Keratinocyte (primary cell): ENCODE data around the gene KTN1. TPM values are rescaled to one million over a fixed set of nuclear protein-coding genes. Genes with fewer than 3 reads are reported as not detected.
A peak's percentile ranks its signal among the peaks of the same experiment; 100 is the strongest.

Experiments used
- DNase-seq: peaks from one replicate; pipeline ENCODE4 v3.0.0-alpha.2; 2011; ENCODE audit warnings: low read depth, missing footprints, low spot score
- FAIRE-seq: peaks from 2 replicates; lab custom pipeline; 2011; peaks lifted over from hg19 to GRCh38; lab: Jason Lieb, UNC
- H2AFZ ChIP-seq: 2 replicates; pipeline ENCODE4 v1.6.0; 2012; ENCODE audit warnings: low read length, control low read depth, inconsistent platforms; ENCODE audit not compliant: control insufficient read depth
- H3K27ac ChIP-seq: 2 replicates; pipeline ENCODE4 v1.5.1; 2011; ENCODE audit warnings: low read length; ENCODE audit not compliant: control insufficient read depth, insufficient read depth
- H3K27me3 ChIP-seq: 3 replicates; pipeline ENCODE4 v1.6.0; 2011; ENCODE audit warnings: low read length; ENCODE audit not compliant: control insufficient read depth, insufficient read depth; ENCODE audit errors: extremely low read depth
- H3K36me3 ChIP-seq, 2 experiments: 2 replicates in 1 of 2; 3 replicates in 1 of 2; pipeline ENCODE4 v1.5.1; 2011; ENCODE audit warnings: low read length in 2 of 2, mild to moderate bottlenecking in 1 of 2; ENCODE audit not compliant: control insufficient read depth in 2 of 2, insufficient read depth in 2 of 2; ENCODE audit errors: extremely low read depth in 1 of 2
- H3K4me1 ChIP-seq: 3 replicates; pipeline ENCODE4 v1.5.1; 2011; ENCODE audit warnings: low read length; ENCODE audit not compliant: control insufficient read depth, insufficient read depth; ENCODE audit errors: extremely low read depth
- H3K4me2 ChIP-seq: 3 replicates; pipeline ENCODE4 v1.6.0; 2011; ENCODE audit warnings: low read depth, low read length; ENCODE audit not compliant: control insufficient read depth, insufficient read depth; ENCODE audit errors: extremely low read depth
- H3K4me3 ChIP-seq, 3 experiments: fragments of 200-600 bp in 1 of 3; sonication (generic) in 1 of 3; 2 replicates in 2 of 3; 3 replicates in 1 of 3; pipeline ENCODE4 v1.5.1; 2011 to 2016; ENCODE audit warnings: low read length in 3 of 3, mild to moderate bottlenecking in 3 of 3, control low read depth in 2 of 3, inconsistent platforms in 1 of 3, low read depth in 1 of 3, mixed read lengths in 1 of 3, mixed run types in 1 of 3, moderate library complexity in 1 of 3; ENCODE audit not compliant: control insufficient read depth in 2 of 3, insufficient read depth in 2 of 3; ENCODE audit errors: extremely low read depth in 1 of 3
- H3K79me2 ChIP-seq: 2 replicates; pipeline ENCODE4 v1.6.0; 2012; ENCODE audit warnings: low read length; ENCODE audit not compliant: control insufficient read depth, insufficient read depth
- H3K9ac ChIP-seq: 3 replicates; pipeline ENCODE4 v1.6.0; 2011; ENCODE audit warnings: low read length; ENCODE audit not compliant: control insufficient read depth, insufficient read depth; ENCODE audit errors: extremely low read depth
- H3K9me1 ChIP-seq: 3 replicates; pipeline ENCODE4 v1.6.0; 2011; ENCODE audit warnings: low read length; ENCODE audit not compliant: control insufficient read depth, insufficient read depth; ENCODE audit errors: extremely low read depth
- H3K9me3 ChIP-seq: 2 replicates; pipeline ENCODE4 v1.5.1; 2012; ENCODE audit warnings: low read depth, low read length; ENCODE audit not compliant: control insufficient read depth
- H4K20me1 ChIP-seq: 3 replicates; pipeline ENCODE4 v1.6.0; 2011; ENCODE audit warnings: low read length; ENCODE audit not compliant: control insufficient read depth, insufficient read depth; ENCODE audit errors: extremely low read depth
- CTCF ChIP-seq, 3 experiments: IDR thresholded peaks in 1 of 3; conservative IDR thresholded peaks in 1 of 3; optimal IDR thresholded peaks in 1 of 3; 2 replicates in 2 of 3; 3 replicates in 1 of 3; pipeline versions ENCODE3 to v1.5.1; 2011; ENCODE audit warnings: low read length in 3 of 3, mild to moderate bottlenecking in 3 of 3, moderate library complexity in 2 of 3, control low read depth in 1 of 3, inconsistent platforms in 1 of 3; ENCODE audit not compliant: insufficient read depth in 2 of 3; ENCODE audit errors: extremely low read depth in 1 of 3
- EZH2 ChIP-seq: IDR thresholded peaks from one replicate; pipeline ENCODE4 v1.6.1; 2012; ENCODE audit warnings: inconsistent platforms, mild to moderate bottlenecking, low read length, moderate library complexity
- dilution Hi-C: fragments of 300-500 bp; cut with MboI; formaldehyde crosslinking; loops from one replicate; pipeline ENCODE4 v1.7.0; 2020; ENCODE audit warnings: low sequenced_read_pairs; ENCODE audit not compliant: extremely low pct_ligation_motif_present
- polyA plus RNA-seq, 5 experiments: library from polyadenylated mRNA; depleted of rRNA in 3 of 5; stranded (reverse) in 3 of 5; stranded (forward) in 1 of 5; unstranded in 1 of 5; fragments of >200 nt; gene quantifications; 1 replicate in 1 of 5; 2 replicates in 3 of 5; 3 replicates in 1 of 5; pipeline versions ENCODE4 v1.2.1 to v1.2.3, GENCODE V29; 2011 to 2012; ENCODE audit warnings: missing spikeins in 2 of 5, low read depth in 1 of 5, low replicate concordance in 1 of 5

The KTN1 gene
- polyA plus RNA-seq, 1 donor (not counting 4 experiments of a cell fraction or from before 2014, with no cell fraction given): 121 TPM

- dilution Hi-C loops: no loop called here
Observed at GRCh38 chr14:55582746-55583145, 2.7 kb downstream of the KTN1 start.

GRCh38 chr14:55583942-55584468 is 4.0 kb downstream of the KTN1 start:
- Histone ChIP-seq H3K27ac (no peak overlapping the region), H4K20me1 (peaks cover 12% of the 10 kb centered on the region), H3K9ac (no peak overlapping the region), H3K9me3 (no peaks in the 10 kb centered on the region), H3K4me2 (peak overlapping the region; percentile 96), H3K9me1 (peaks cover 4% of the 10 kb centered on the region), H3K4me3 (no peak overlapping the region), H3K79me2 (peaks cover 86% of the 10 kb centered on the region), H2AFZ (no peak overlapping the region), H3K27me3 (no peaks in the 10 kb centered on the region), H3K36me3 (no peaks in the 10 kb centered on the region), H3K4me1 (peaks cover 54% of the 10 kb centered on the region)
- DNase-seq: no peak
- dilution Hi-C loops: no loop called here
- no peak for TF ChIP-seq EZH2
- TF ChIP-seq CTCF (optimal IDR thresholded peaks at IDR 0.05 in 1 of 3, IDR thresholded peaks at IDR 0.05 in 1 of 3, conservative IDR thresholded peaks at IDR 0.05 in 1 of 3; ENCODE audit: extremely low read depth in 1 of 3, insufficient read depth in 2 of 3, low read length in 3 of 3): no peak
- FAIRE-seq: no peak

More at GRCh38 chr14:55582746-55583145, 2.7 kb downstream of the KTN1 start:
- Histone ChIP-seq H3K36me3 (no peaks in the 10 kb centered on the region), H3K27ac (peak overlapping the region; percentile 31), H3K4me2 (peak overlapping the region; percentile 96), H3K9me3 (no peaks in the 10 kb centered on the region), H3K79me2 (peaks cover 74% of the 10 kb centered on the region), H3K9me1 (peaks cover 4% of the 10 kb centered on the region), H3K27me3 (no peaks in the 10 kb centered on the region), H3K4me1 (peaks cover 52% of the 10 kb centered on the region), H4K20me1 (peaks cover 7% of the 10 kb centered on the region), H3K4me3 (no peak overlapping the region), H2AFZ (no peak overlapping the region), H3K9ac (no peak overlapping the region)
- FAIRE-seq (no peak), DNase-seq (no peak)
- TF ChIP-seq EZH2: no peak
- no peak for TF ChIP-seq CTCF (optimal IDR thresholded peaks at IDR 0.05 in 1 of 3, IDR thresholded peaks at IDR 0.05 in 1 of 3, conservative IDR thresholded peaks at IDR 0.05 in 1 of 3; ENCODE audit: extremely low read depth in 1 of 3, insufficient read depth in 2 of 3, low read length in 3 of 3)
